Stimulated activated effector memory CD8-positive, alpha-beta T cell treated with anti-CD3 and anti-CD28 coated beads, Interleukin-12 subunit alpha, Interleukin-12 subunit beta, amount 100 ng/mL, for 72 hours (primary cell): ENCODE results near the gene C9orf152.

Experiments
- ATAC-seq: fragments of 150-1000 bp; cut with Tn5 transposase; 2 replicates; pipeline ENCODE4 v1.10.0; 2021
- DNase-seq, 2 donors: peaks; one replicate each; pipeline ENCODE4 v3.0.0; 2021 to 2022; ENCODE audit warnings: low spot score in 2 of 2
- H3K27ac Mint-ChIP-seq: one replicate; pipeline ENCODE4 v1.8.0; 2022; ENCODE audit warnings: mild to moderate bottlenecking, mixed read lengths
- H3K36me3 Mint-ChIP-seq: one replicate; pipeline ENCODE4 v1.8.0; 2022; ENCODE audit warnings: mild to moderate bottlenecking, mixed read lengths
- H3K4me1 Mint-ChIP-seq: one replicate; pipeline ENCODE4 v1.8.0; 2022; ENCODE audit warnings: mixed read lengths
- H3K4me3 Mint-ChIP-seq: one replicate; pipeline ENCODE4 v1.8.0; 2022; ENCODE audit warnings: mild to moderate bottlenecking, mixed read lengths
- H3K9me3 Mint-ChIP-seq: one replicate; pipeline ENCODE4 v1.8.0; 2022; ENCODE audit warnings: mixed read lengths

C9orf152 gene

GRCh38 chr9:110175275-110175968 lies 32.5 kb downstream of the C9orf152 start:
- ATAC-seq (no peak), DNase-seq (no peak)
- peaks cover 7% of the 10 kb centered on the region for H3K4me1 Mint-ChIP-seq
- no peaks in the 10 kb centered on the region for H3K36me3 Mint-ChIP-seq
- no peaks in the 10 kb centered on the region for H3K9me3 Mint-ChIP-seq
- no peak overlapping the region for H3K27ac Mint-ChIP-seq
- H3K4me3 Mint-ChIP-seq: no peak overlapping the region

- Mint-ChIP-seq H3K27ac (no peak overlapping the region), H3K36me3 (peaks cover 6% of the 10 kb centered on the region), H3K4me3 (peak overlapping the region; percentile 18), H3K4me1 (peaks cover 7% of the 10 kb centered on the region), H3K9me3 (no peaks in the 10 kb centered on the region)
- DNase-seq (no peak), ATAC-seq (no peak)
Observed at GRCh38 chr9:110173322-110173642, 34.7 kb downstream of the C9orf152 start.

- Mint-ChIP-seq H3K4me3 (no peak overlapping the region), H3K27ac (no peak overlapping the region), H3K4me1 (peaks cover 7% of the 10 kb centered on the region), H3K36me3 (peaks cover 6% of the 10 kb centered on the region), H3K9me3 (no peaks in the 10 kb centered on the region)
- ATAC-seq: no peak
- no peak for DNase-seq
Observed at GRCh38 chr9:110170357-110171257, 37.4 kb downstream of the C9orf152 start.

- Mint-ChIP-seq H3K36me3 (peaks cover 6% of the 10 kb centered on the region), H3K9me3 (no peaks in the 10 kb centered on the region), H3K4me1 (peaks cover 4% of the 10 kb centered on the region), H3K27ac (no peak overlapping the region), H3K4me3 (no peak overlapping the region)
- no peak for ATAC-seq
- DNase-seq: no peak
Observed at GRCh38 chr9:110168486-110168885, 39.5 kb downstream of the C9orf152 start.

- no peak overlapping the region for H3K27ac Mint-ChIP-seq
- DNase-seq (no peak), ATAC-seq (peak; percentile 17)
- peaks cover 5% of the 10 kb centered on the region for H3K36me3 Mint-ChIP-seq
- H3K4me1 Mint-ChIP-seq: peaks cover 36% of the 10 kb centered on the region
- no peak overlapping the region for H3K4me3 Mint-ChIP-seq
- H3K9me3 Mint-ChIP-seq: no peaks in the 10 kb centered on the region
Observed at GRCh38 chr9:110161940-110162339, 46.0 kb downstream of the C9orf152 start.

- Mint-ChIP-seq H3K4me1 (peaks cover 48% of the 10 kb centered on the region), H3K9me3 (no peaks in the 10 kb centered on the region), H3K36me3 (peaks cover 5% of the 10 kb centered on the region), H3K27ac (peak overlapping the region; percentile 69), H3K4me3 (no peak overlapping the region)
- no peak for DNase-seq
- no peak for ATAC-seq
Observed at GRCh38 chr9:110160685-110161084, 47.3 kb downstream of the C9orf152 start.

GRCh38 chr9:110160123-110160522 lies 47.8 kb downstream of the C9orf152 start:
- Mint-ChIP-seq H3K27ac (no peak overlapping the region), H3K36me3 (peaks cover 5% of the 10 kb centered on the region), H3K4me3 (no peak overlapping the region), H3K4me1 (peaks cover 48% of the 10 kb centered on the region), H3K9me3 (no peaks in the 10 kb centered on the region)
- ATAC-seq (no peak), DNase-seq (no peak)

- Mint-ChIP-seq H3K27ac (peak overlapping the region; percentile 74), H3K9me3 (no peaks in the 10 kb centered on the region), H3K4me3 (peak overlapping the region; percentile 11), H3K4me1 (peaks cover 52% of the 10 kb centered on the region), H3K36me3 (peaks cover 8% of the 10 kb centered on the region)
- DNase-seq (no peak), ATAC-seq (peak; percentile 46)
Observed at GRCh38 chr9:110157823-110158664, 49.9 kb downstream of the C9orf152 start.

GRCh38 chr9:110156902-110157301 lies 51.1 kb downstream of the C9orf152 start:
- peaks cover 11% of the 10 kb centered on the region for H3K36me3 Mint-ChIP-seq
- H3K27ac Mint-ChIP-seq: peak overlapping the region; percentile 74
- no peaks in the 10 kb centered on the region for H3K9me3 Mint-ChIP-seq
- peak overlapping the region; percentile 1 for H3K4me3 Mint-ChIP-seq
- ATAC-seq (peak; percentile 76), DNase-seq (no peak)
- peaks cover 51% of the 10 kb centered on the region for H3K4me1 Mint-ChIP-seq

GRCh38 chr9:110156416-110156815 lies 51.5 kb downstream of the C9orf152 start:
- H3K36me3 Mint-ChIP-seq: peaks cover 11% of the 10 kb centered on the region
- ATAC-seq: no peak
- H3K4me3 Mint-ChIP-seq: peak overlapping the region; percentile 1
- DNase-seq: no peak
- H3K9me3 Mint-ChIP-seq: no peaks in the 10 kb centered on the region
- peaks cover 48% of the 10 kb centered on the region for H3K4me1 Mint-ChIP-seq
- H3K27ac Mint-ChIP-seq: peak overlapping the region; percentile 74

GRCh38 chr9:110155751-110156150 lies 52.2 kb downstream of the C9orf152 start:
- Mint-ChIP-seq H3K4me3 (no peak overlapping the region), H3K4me1 (peaks cover 47% of the 10 kb centered on the region), H3K9me3 (no peaks in the 10 kb centered on the region), H3K36me3 (peaks cover 10% of the 10 kb centered on the region), H3K27ac (peak overlapping the region; percentile 74)
- ATAC-seq (no peak), DNase-seq (no peak)

- Mint-ChIP-seq H3K9me3 (no peaks in the 10 kb centered on the region), H3K27ac (no peak overlapping the region), H3K36me3 (peaks cover 12% of the 10 kb centered on the region), H3K4me3 (no peak overlapping the region), H3K4me1 (peaks cover 58% of the 10 kb centered on the region)
- no peak for ATAC-seq
- no peak for DNase-seq
Observed at GRCh38 chr9:110153431-110153830, 54.5 kb downstream of the C9orf152 start.

GRCh38 chr9:110152704-110153374 lies 55.1 kb downstream of the C9orf152 start:
- ATAC-seq (no peak), DNase-seq (no peak)
- no peaks in the 10 kb centered on the region for H3K9me3 Mint-ChIP-seq
- no peak overlapping the region for H3K27ac Mint-ChIP-seq
- peaks cover 12% of the 10 kb centered on the region for H3K36me3 Mint-ChIP-seq
- H3K4me1 Mint-ChIP-seq: peaks cover 58% of the 10 kb centered on the region
- H3K4me3 Mint-ChIP-seq: no peak overlapping the region
